ENCODE data around the gene ADK. TPM values are rescaled to one million over a fixed set of nuclear protein-coding genes. Genes with fewer than 3 reads are reported as not detected.

The ADK gene
- total RNA-seq, result 13.7 and 16.4 TPM in 2 replicates

DNA sequence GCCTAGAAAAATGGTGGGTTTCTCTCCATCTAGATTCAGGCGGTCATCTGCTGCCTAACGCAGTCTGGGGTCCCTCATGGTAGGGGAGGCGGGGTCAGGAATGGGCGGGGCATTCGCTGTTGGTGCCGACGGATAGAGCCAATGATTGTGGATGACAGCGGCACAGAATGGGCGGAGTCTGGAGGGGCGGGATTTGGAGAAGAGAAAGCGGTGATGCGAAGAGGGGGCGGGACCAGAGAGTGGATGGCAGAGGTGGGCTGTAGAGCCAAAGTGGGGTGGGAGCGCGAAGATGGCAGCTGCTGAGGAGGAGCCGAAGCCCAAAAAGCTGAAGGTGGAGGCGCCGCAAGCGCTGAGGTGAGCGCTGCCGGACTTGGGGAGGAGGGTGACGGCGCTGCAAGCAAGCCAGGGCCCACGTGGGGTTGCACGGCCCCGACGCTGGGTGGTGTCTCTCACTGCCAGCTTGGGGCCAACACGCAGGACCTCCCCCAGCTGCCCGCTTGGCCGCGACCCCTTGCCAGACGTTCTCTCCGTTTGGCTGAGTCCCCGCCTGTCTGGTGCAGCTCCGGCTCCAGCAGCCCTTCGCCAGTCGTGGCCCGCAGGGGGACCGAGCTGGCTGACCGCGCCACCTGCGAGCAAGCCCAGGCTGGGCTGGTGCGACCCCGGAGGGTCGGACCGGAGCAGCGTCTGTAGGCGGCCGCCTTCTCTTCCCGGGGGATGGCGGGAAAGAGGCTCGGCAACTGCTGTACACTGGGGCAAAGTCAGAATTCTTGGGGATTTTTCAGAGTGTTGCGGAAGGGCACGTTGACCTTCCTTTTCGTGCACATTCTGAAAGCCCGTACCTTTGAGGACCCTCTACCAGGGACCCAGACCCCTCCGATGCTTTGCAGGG is at the start of gene ADK:
TSS of gene ADK (plus strand) at position 232 of the 889 bp plus-strand sequence. CDS start at position 290, 58 bp downstream.

GRCh38 chr10:74150204-74150989 is 624 bp upstream of the ADK start, which contains the start of gene AP3M1:
Gene AP3M1, minus strand, starts transcription at chr10:74150828. Its CDS starts 12,449 bp downstream, at chr10:74138379.

Other genes starting within 250 kb of the ADK start
- gene PLAU, start 240.1 kb upstream of the ADK start, total RNA-seq, result 31.4 and 34.8 TPM in 2 replicates
- gene VCL, start 153.1 kb upstream of the ADK start, total RNA-seq, result 80.1 and 171 TPM in 2 replicates
- gene AP3M1, start 393 bp upstream of the ADK start, total RNA-seq, result 21.2 and 43.9 TPM in 2 replicates